ENCODE results near the gene RAD51AP1.

The RAD51AP1 gene

DNA sequence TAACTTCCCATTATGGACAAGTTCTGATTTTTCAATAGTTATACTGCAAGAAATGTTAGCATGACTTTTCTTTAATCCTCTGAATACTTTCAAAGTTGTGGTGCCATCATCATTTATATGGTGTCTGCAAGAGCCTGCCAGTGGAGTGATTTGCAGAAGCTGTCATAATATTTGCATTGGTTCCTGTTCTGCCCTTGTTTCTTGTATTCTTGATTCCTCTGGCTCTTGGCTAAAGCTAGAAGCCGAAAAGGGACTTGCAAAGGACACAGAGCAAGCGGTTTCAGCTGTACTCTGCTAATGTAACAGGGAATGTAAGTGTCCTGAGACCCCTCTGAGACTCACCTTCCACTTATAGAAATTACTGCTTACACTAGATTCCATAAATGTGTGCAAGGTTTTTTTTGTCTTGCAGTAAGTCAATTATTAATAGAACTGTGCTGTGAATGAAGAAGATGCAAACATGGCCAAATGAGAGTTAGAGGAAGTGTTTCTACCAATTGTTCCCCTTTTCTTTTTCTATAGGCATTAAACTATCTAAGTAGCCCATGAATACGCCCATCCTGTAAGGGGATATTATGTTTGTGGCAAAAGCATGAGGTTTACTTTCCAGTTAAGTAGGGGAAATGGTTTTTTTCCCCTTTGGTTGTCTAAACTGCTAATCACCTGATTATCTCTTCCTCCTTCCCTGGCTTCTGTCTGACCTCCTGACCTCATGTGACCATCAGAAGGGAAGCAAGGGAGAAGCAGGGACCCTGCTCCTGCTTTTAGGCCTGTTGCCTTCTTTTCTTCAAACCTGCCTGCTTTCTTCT, 28.6 kb downstream of the RAD51AP1 start:
- Histone ChIP-seq H3K36me3 (ENCODE audit: control insufficient read depth, insufficient read depth, low read length) (no peaks in the 10 kb centered on the region), H3K27me3 (ENCODE audit: control insufficient read depth, insufficient read depth, low read length) (peaks cover 17% of the 10 kb centered on the region), H3K9me3 (ENCODE audit: control insufficient read depth, insufficient read depth, low read depth, low read length) (no peaks in the 10 kb centered on the region), H3K4me1 (ENCODE audit: control insufficient read depth, insufficient read depth, low read length) (peaks cover 4% of the 10 kb centered on the region; the same call in 1 of the 2 replicates), H3K9ac (ENCODE audit: low read length) (no peak overlapping the region), H3K4me3 (ENCODE audit: low read depth, low read length) (no peak overlapping the region), H3K27ac (ENCODE audit: low read depth, low read length) (no peak overlapping the region)

DNA sequence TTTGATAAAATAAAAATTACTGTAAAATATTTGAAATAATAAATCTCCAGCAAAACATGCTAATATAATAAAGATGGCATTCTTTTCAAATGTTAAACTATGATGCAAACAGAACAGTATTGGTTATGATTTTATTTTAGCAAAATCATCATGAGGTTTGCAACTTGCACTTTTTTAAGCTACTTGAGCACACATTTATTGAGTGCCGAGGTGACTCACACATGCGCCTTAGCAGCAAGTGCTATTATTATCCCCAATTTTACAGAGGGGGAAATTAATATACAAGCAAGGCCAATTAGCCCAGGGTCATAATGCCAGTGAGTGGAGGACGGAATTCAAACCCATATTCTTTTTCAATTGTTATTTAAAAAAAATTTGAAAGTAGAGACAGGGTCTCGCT, 30.6 kb downstream of the RAD51AP1 start:
- H3K9me3 ChIP-seq (ENCODE audit: control insufficient read depth, insufficient read depth, low read depth, low read length) = no peaks in the 10 kb centered on the region
- no peak overlapping the region for H3K27ac ChIP-seq (ENCODE audit: low read depth, low read length)
- H3K4me1 ChIP-seq (ENCODE audit: control insufficient read depth, insufficient read depth, low read length) = no peaks in the 10 kb centered on the region
- no peak overlapping the region for H3K4me3 ChIP-seq (ENCODE audit: low read depth, low read length)
- H3K36me3 ChIP-seq (ENCODE audit: control insufficient read depth, insufficient read depth, low read length) = no peaks in the 10 kb centered on the region
- no peak overlapping the region for H3K9ac ChIP-seq (ENCODE audit: low read length)
- no peaks in the 10 kb centered on the region for H3K27me3 ChIP-seq (ENCODE audit: control insufficient read depth, insufficient read depth, low read length)

DNA sequence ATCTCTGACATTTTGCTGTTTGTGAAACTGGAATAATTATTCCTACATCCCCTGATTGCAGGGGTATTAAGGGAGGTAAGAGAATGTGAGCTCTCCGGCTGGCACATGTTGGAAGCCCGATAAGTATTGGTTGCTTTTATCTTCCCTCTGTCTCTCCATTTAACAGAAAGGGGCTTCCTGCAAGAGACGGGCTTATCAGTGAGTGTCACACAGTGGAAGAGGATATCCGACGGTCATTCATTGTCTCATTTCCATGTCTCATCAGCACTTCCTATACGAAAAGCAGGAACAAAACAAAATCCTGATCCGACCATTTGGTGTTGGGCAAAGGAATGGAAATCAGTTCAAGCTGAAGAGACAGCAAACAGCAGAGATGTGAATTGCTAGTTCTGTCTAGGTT, 34.0 kb downstream of the RAD51AP1 start:
- Histone ChIP-seq H3K36me3 (ENCODE audit: control insufficient read depth, insufficient read depth, low read length) (no peaks in the 10 kb centered on the region), H3K9ac (ENCODE audit: low read length) (no peak overlapping the region), H3K4me3 (ENCODE audit: low read depth, low read length) (no peak overlapping the region), H3K27ac (ENCODE audit: low read depth, low read length) (no peak overlapping the region), H3K27me3 (ENCODE audit: control insufficient read depth, insufficient read depth, low read length) (no peaks in the 10 kb centered on the region), H3K4me1 (ENCODE audit: control insufficient read depth, insufficient read depth, low read length) (no peaks in the 10 kb centered on the region), H3K9me3 (ENCODE audit: control insufficient read depth, insufficient read depth, low read depth, low read length) (no peaks in the 10 kb centered on the region)

- Histone ChIP-seq H3K27me3 (ENCODE audit: control insufficient read depth, insufficient read depth, low read length) (no peaks in the 10 kb centered on the region), H3K4me3 (ENCODE audit: low read depth, low read length) (no peak overlapping the region), H3K36me3 (ENCODE audit: control insufficient read depth, insufficient read depth, low read length) (no peaks in the 10 kb centered on the region), H3K9ac (ENCODE audit: low read length) (no peak overlapping the region), H3K4me1 (ENCODE audit: control insufficient read depth, insufficient read depth, low read length) (peaks cover 9% of the 10 kb centered on the region), H3K27ac (ENCODE audit: low read depth, low read length) (no peak overlapping the region), H3K9me3 (ENCODE audit: control insufficient read depth, insufficient read depth, low read depth, low read length) (no peaks in the 10 kb centered on the region)
These were observed 40.8 kb downstream of the RAD51AP1 start for GRCh38 chr12:4579305-4580102.

DNA sequence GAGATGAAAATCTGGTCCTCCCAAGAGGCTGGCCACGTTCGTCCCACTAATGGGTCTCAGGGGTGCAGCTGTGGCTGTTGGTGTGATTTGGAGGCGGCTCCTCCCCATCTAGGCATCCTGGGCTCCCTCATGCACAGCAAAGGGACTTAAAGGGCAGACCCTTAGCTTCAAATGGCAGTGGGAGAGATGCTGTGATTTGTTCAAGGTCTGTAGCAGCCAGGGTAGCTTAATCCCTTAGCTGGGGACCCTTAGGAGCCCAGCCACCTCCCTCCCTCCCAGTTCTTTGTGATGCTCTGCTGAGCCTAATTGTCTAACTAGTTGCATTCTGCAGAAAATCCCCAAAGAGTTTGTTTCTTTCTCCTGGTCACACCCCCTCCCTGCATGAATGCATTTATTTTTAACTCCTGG, 41.6 kb downstream of the RAD51AP1 start:
- no peak overlapping the region for H3K9ac ChIP-seq (ENCODE audit: low read length)
- no peaks in the 10 kb centered on the region for H3K36me3 ChIP-seq (ENCODE audit: control insufficient read depth, insufficient read depth, low read length)
- H3K9me3 ChIP-seq (ENCODE audit: control insufficient read depth, insufficient read depth, low read depth, low read length) = no peaks in the 10 kb centered on the region
- H3K4me3 ChIP-seq (ENCODE audit: low read depth, low read length) = no peak overlapping the region
- H3K27me3 ChIP-seq (ENCODE audit: control insufficient read depth, insufficient read depth, low read length) = no peaks in the 10 kb centered on the region
- H3K4me1 ChIP-seq (ENCODE audit: control insufficient read depth, insufficient read depth, low read length) = peaks cover 9% of the 10 kb centered on the region
- H3K27ac ChIP-seq (ENCODE audit: low read depth, low read length) = no peak overlapping the region

DNA sequence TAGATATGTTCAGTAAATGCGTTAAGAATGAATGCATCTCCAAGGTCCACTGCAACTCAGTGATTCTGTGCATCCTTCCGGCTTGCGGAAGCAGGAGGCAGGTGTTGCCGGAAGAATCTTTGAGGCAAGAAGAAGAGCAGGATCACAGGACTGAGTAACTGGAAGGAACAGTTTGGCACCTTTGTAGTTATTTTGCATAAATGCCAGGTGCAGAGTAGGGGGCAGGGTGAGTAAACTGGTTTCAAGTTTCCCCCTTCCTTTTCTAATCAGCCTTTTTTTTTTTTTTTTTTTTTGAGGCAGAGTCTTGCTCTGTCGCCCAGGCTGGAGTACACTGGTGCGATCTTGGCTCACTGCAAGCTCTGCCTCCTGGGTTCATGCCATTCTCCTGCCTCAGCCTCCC, 45.6 kb downstream of the RAD51AP1 start:
- no peaks in the 10 kb centered on the region for H3K27me3 ChIP-seq (ENCODE audit: control insufficient read depth, insufficient read depth, low read length)
- peaks cover 9% of the 10 kb centered on the region for H3K4me1 ChIP-seq (ENCODE audit: control insufficient read depth, insufficient read depth, low read length)
- H3K9ac ChIP-seq (ENCODE audit: low read length) = no peak overlapping the region
- no peak overlapping the region for H3K4me3 ChIP-seq (ENCODE audit: low read depth, low read length)
- H3K9me3 ChIP-seq (ENCODE audit: control insufficient read depth, insufficient read depth, low read depth, low read length) = no peaks in the 10 kb centered on the region
- no peak overlapping the region for H3K27ac ChIP-seq (ENCODE audit: low read depth, low read length)
- no peaks in the 10 kb centered on the region for H3K36me3 ChIP-seq (ENCODE audit: control insufficient read depth, insufficient read depth, low read length)

GRCh38 chr12:4584896-4585295, 46.2 kb downstream of the RAD51AP1 start:
- Histone ChIP-seq H3K9ac (ENCODE audit: low read length) (no peak overlapping the region), H3K36me3 (ENCODE audit: control insufficient read depth, insufficient read depth, low read length) (no peaks in the 10 kb centered on the region), H3K27ac (ENCODE audit: low read depth, low read length) (no peak overlapping the region), H3K9me3 (ENCODE audit: control insufficient read depth, insufficient read depth, low read depth, low read length) (no peaks in the 10 kb centered on the region), H3K27me3 (ENCODE audit: control insufficient read depth, insufficient read depth, low read length) (no peaks in the 10 kb centered on the region), H3K4me1 (ENCODE audit: control insufficient read depth, insufficient read depth, low read length) (peaks cover 9% of the 10 kb centered on the region), H3K4me3 (ENCODE audit: low read depth, low read length) (no peak overlapping the region)

DNA sequence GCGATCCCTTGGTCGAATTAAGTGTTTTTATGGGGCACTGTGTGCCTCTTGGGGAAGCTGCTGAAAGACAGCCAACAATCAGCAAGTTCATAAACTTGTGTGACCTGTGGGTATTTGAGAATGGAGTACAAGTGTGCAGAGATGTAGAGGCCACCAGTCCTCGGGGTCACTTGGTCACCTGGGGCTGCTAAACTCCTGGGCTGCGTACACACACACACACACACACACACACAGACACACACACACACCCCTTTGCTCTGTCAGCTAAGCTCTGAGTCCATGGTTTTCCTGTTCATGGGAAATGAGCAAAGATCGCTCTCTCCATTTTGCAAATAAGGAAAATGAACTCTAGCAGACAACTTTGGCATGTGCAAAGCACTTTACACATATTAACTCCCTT, 47.8 kb downstream of the RAD51AP1 start:
- Histone ChIP-seq H3K4me3 (ENCODE audit: low read depth, low read length) (no peak overlapping the region), H3K27ac (ENCODE audit: low read depth, low read length) (no peak overlapping the region)

GRCh38 chr12:4587108-4587507, 48.4 kb downstream of the RAD51AP1 start:
- Histone ChIP-seq H3K9ac (ENCODE audit: low read length) (no peak overlapping the region), H3K27me3 (ENCODE audit: control insufficient read depth, insufficient read depth, low read length) (no peaks in the 10 kb centered on the region), H3K36me3 (ENCODE audit: control insufficient read depth, insufficient read depth, low read length) (no peaks in the 10 kb centered on the region), H3K9me3 (ENCODE audit: control insufficient read depth, insufficient read depth, low read depth, low read length) (no peaks in the 10 kb centered on the region), H3K27ac (ENCODE audit: low read depth, low read length) (no peak overlapping the region), H3K4me1 (ENCODE audit: control insufficient read depth, insufficient read depth, low read length) (peaks cover 2% of the 10 kb centered on the region), H3K4me3 (ENCODE audit: low read depth, low read length) (no peak overlapping the region)

More for the DNA sequence above, 47.8 kb downstream of the RAD51AP1 start:
- no peaks in the 10 kb centered on the region for H3K36me3 ChIP-seq (ENCODE audit: control insufficient read depth, insufficient read depth, low read length)
- no peak overlapping the region for H3K9ac ChIP-seq (ENCODE audit: low read length)
- H3K4me1 ChIP-seq (ENCODE audit: control insufficient read depth, insufficient read depth, low read length) = peaks cover 2% of the 10 kb centered on the region
- H3K27me3 ChIP-seq (ENCODE audit: control insufficient read depth, insufficient read depth, low read length) = no peaks in the 10 kb centered on the region
- H3K9me3 ChIP-seq (ENCODE audit: control insufficient read depth, insufficient read depth, low read depth, low read length) = no peaks in the 10 kb centered on the region

DNA sequence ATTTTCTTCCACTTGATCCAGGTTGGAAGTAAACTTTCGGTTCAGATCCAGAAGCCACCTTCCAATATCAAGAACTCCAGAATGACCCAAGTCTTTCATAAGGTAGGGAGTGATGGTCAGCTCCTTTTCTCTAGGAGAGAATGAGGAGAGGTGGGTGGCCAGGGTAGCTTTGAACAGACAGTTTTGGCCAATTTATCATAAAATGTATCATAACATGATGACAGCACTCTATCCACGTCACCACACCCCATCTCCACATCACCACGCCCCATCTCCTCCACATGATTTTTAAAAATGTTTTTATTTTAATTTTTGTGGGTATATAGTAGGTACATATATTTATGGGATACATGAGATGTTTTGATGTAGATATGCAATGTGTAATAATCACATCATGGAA, 50.2 kb downstream of the RAD51AP1 start:
- Histone ChIP-seq H3K4me3 (ENCODE audit: low read depth, low read length) (no peak overlapping the region), H3K4me1 (ENCODE audit: control insufficient read depth, insufficient read depth, low read length) (peaks cover 2% of the 10 kb centered on the region), H3K27me3 (ENCODE audit: control insufficient read depth, insufficient read depth, low read length) (no peaks in the 10 kb centered on the region)

DNA sequence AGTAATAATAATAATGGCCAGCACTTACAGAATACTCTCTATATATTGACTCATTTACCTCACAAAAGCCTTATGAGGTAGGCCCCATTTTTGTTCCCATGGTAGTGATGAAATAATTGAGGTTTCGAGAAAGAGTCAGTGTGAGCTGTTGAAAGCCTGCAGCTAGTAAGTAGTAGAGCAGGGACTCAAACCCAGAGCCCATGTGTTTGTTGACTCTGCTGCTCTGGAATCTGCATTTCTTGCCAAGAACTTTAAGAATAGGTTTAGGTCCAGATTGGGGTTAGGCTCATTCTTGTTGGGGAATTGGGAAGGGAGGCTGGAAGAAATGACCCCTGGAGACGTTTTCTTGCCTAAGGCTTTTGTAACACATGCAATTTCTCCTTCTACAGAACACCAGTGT, 51.3 kb downstream of the RAD51AP1 start:
- Histone ChIP-seq H3K36me3 (ENCODE audit: control insufficient read depth, insufficient read depth, low read length) (no peaks in the 10 kb centered on the region), H3K4me3 (ENCODE audit: low read depth, low read length) (no peak overlapping the region), H3K9me3 (ENCODE audit: control insufficient read depth, insufficient read depth, low read depth, low read length) (no peaks in the 10 kb centered on the region), H3K9ac (ENCODE audit: low read length) (no peak overlapping the region), H3K4me1 (ENCODE audit: control insufficient read depth, insufficient read depth, low read length) (no peaks in the 10 kb centered on the region; the same call in none of the 2 replicates), H3K27ac (ENCODE audit: low read depth, low read length) (no peak overlapping the region), H3K27me3 (ENCODE audit: control insufficient read depth, insufficient read depth, low read length) (no peaks in the 10 kb centered on the region)

More for the DNA sequence above, 50.2 kb downstream of the RAD51AP1 start:
- H3K36me3 ChIP-seq (ENCODE audit: control insufficient read depth, insufficient read depth, low read length) = no peaks in the 10 kb centered on the region
- no peak overlapping the region for H3K27ac ChIP-seq (ENCODE audit: low read depth, low read length)
- no peak overlapping the region for H3K9ac ChIP-seq (ENCODE audit: low read length)
- no peaks in the 10 kb centered on the region for H3K9me3 ChIP-seq (ENCODE audit: control insufficient read depth, insufficient read depth, low read depth, low read length)
